HCT116 (cell line): Measurements from ENCODE around the gene RUNX1. TPM values are rescaled to one million over a fixed set of nuclear protein-coding genes. Genes with fewer than 3 reads are reported as not detected.

Experiments
- ATAC-seq: fragments of 200-7000 bp; cut with Tn5 transposase; 2 replicates; pipeline ENCODE4 v1.9.1; 2020; ENCODE audit warnings: mild to moderate bottlenecking, moderate library complexity
- BruUV-seq: library from RNA; stranded (reverse); fragments of 400-500 nt; replicated peaks from 2 replicates; lab custom pipeline; 2021; lab: Mats Ljungman, UMichigan
- CTCF ChIA-PET: fragments of 300-600 bp; sonication (Branson Sonifier 250); formaldehyde crosslinking; loops from one replicate; lab custom pipeline; 2021; ENCODE audit warnings: antibody characterized with exemption; lab: Charles Lee
- POLR2A ChIA-PET: fragments of 300-600, 350-600 bp; sonication (Branson Sonifier 250); formaldehyde crosslinking; loops from one replicate; lab custom pipeline; 2021; ENCODE audit warnings: antibody characterized with exemption; lab: Charles Lee
- RAD21 ChIA-PET, 2 experiments: fragments of 300-600 bp; sonication (Branson Sonifier 250); formaldehyde crosslinking; loops; one replicate each; lab custom pipeline; 2023; ENCODE audit warnings: low total read pairs in 2 of 2; ENCODE audit not compliant: uncharacterized antibody in 2 of 2, unreplicated experiment in 2 of 2, low non-redundant PET in 1 of 2; lab: Charles Lee
- DNase-seq: peaks from one replicate; pipeline ENCODE4 v3.0.0-alpha.2; 2010; ENCODE audit warnings: low read depth, low spot score
- H2AFZ ChIP-seq: fragments of 200-600 bp; shearing (Covaris generic), sonication (generic); 2 replicates; pipeline ENCODE4 v1.6.1; 2017; ENCODE audit warnings: low read depth, mixed run types, mixed read lengths, antibody characterized with exemption, low read length; ENCODE audit not compliant: poor library complexity, severe bottlenecking
- H3K27ac ChIP-seq: 2 replicates; pipeline ENCODE4 v1.5.1; 2012; ENCODE audit warnings: low read depth, low read length
- H3K27me3 ChIP-seq: fragments of 200-600 bp; sonication (generic); 2 replicates; pipeline ENCODE4 v1.6.1; 2016; ENCODE audit warnings: mixed run types, low read length, mixed read lengths; ENCODE audit not compliant: insufficient read depth
- H3K36me3 ChIP-seq, 2 experiments: fragments of 200-500 bp in 1 of 2; fragments of 200-600 bp in 1 of 2; sonication (Bioruptor generic) in 1 of 2; sonication (generic) in 1 of 2; 2 replicates each; pipeline versions ENCODE4 v1.5.1 to v1.6.1; 2014 to 2016; ENCODE audit warnings: low read length in 2 of 2, inconsistent platforms in 1 of 2, mixed read lengths in 1 of 2, mixed run types in 1 of 2; ENCODE audit not compliant: insufficient read depth in 2 of 2, control insufficient read depth in 1 of 2
- H3K4me1 ChIP-seq, 2 experiments: fragments of 200-600 bp in 1 of 2; sonication (generic) in 1 of 2; 2 replicates each; pipeline versions ENCODE4 v1.5.1 to v1.6.1; 2012 to 2017; ENCODE audit warnings: low read length in 2 of 2, inconsistent platforms in 1 of 2, mild to moderate bottlenecking in 1 of 2, mixed read lengths in 1 of 2, mixed run types in 1 of 2, moderate library complexity in 1 of 2; ENCODE audit not compliant: insufficient read depth in 2 of 2, control insufficient read depth in 1 of 2
- H3K4me2 ChIP-seq: fragments of 200-600 bp; sonication (generic); 2 replicates; pipeline ENCODE4 v1.6.1; 2017; ENCODE audit warnings: mixed run types, low read length, mixed read lengths
- H3K4me3 ChIP-seq, 2 experiments: fragments of 200-600 bp in 1 of 2; sonication (generic) in 1 of 2; replicated peaks in 1 of 2; 2 replicates each; pipeline ENCODE4 v1.5.1; 2011 to 2016; ENCODE audit warnings: low read length in 2 of 2, control low read depth in 1 of 2, low read depth in 1 of 2, mild to moderate bottlenecking in 1 of 2, mixed read lengths in 1 of 2, mixed run types in 1 of 2
- H3K79me2 ChIP-seq: fragments of 200-600 bp; sonication (generic); 2 replicates; pipeline ENCODE4 v1.6.1; 2017; ENCODE audit warnings: mild to moderate bottlenecking, mixed run types, low read length, moderate library complexity, mixed read lengths; ENCODE audit not compliant: insufficient read depth
- H3K9ac ChIP-seq: fragments of 200-600 bp; sonication (generic); 2 replicates; pipeline ENCODE4 v1.6.1; 2016; ENCODE audit warnings: low read length, mixed read lengths
- H3K9me2 ChIP-seq: fragments of 200-600 bp; sonication (generic), shearing (Covaris generic); 2 replicates; pipeline ENCODE4 v1.6.1; 2017; ENCODE audit warnings: mixed run types, mild to moderate bottlenecking, moderate library complexity; ENCODE audit not compliant: insufficient read depth
- H3K9me3 ChIP-seq, 2 experiments: fragments of 200-500 bp in 1 of 2; fragments of 200-600 bp in 1 of 2; sonication (Bioruptor generic) in 1 of 2; sonication (generic) in 1 of 2; 2 replicates each; pipeline ENCODE4 v1.6.1; 2014 to 2017; ENCODE audit warnings: low read length in 2 of 2, mixed read lengths in 2 of 2, inconsistent platforms in 1 of 2, low read depth in 1 of 2, mild to moderate bottlenecking in 1 of 2, mixed run types in 1 of 2, moderate library complexity in 1 of 2; ENCODE audit not compliant: control insufficient read depth in 1 of 2, insufficient read depth in 1 of 2
- H4K20me1 ChIP-seq: fragments of 200-600 bp; sonication (generic), shearing (Covaris generic); 2 replicates; pipeline ENCODE4 v1.6.1; 2017; ENCODE audit warnings: mixed run types, mild to moderate bottlenecking, moderate library complexity; ENCODE audit not compliant: insufficient read depth
- CEBPB ChIP-seq: IDR thresholded peaks from 2 replicates; pipeline ENCODE4 v1.6.1; 2012; ENCODE audit warnings: low read depth
- EGR1 ChIP-seq: IDR thresholded peaks from 2 replicates; pipeline ENCODE4 v1.6.1; 2012; ENCODE audit warnings: low read depth
- ELF1 ChIP-seq: IDR thresholded peaks from 2 replicates; pipeline ENCODE4 v1.6.1; 2012; ENCODE audit warnings: low read depth, borderline replicate concordance
- EZH2 ChIP-seq: fragments of 200-600 bp; sonication (generic); IDR thresholded peaks from 2 replicates; pipeline ENCODE4 v1.6.1; 2017; ENCODE audit warnings: antibody characterized with exemption, mixed run types
- EZH2phosphoT487 ChIP-seq: fragments of 200-600 bp; IDR thresholded peaks from 2 replicates; pipeline ENCODE4 v1.6.1; 2018; ENCODE audit warnings: antibody characterized with exemption, borderline replicate concordance
- POLR2AphosphoS5 ChIP-seq: IDR thresholded peaks from 2 replicates; pipeline ENCODE4 v1.6.1; 2011; ENCODE audit warnings: mild to moderate bottlenecking, low read depth, low read length, moderate library complexity
- RAD21 ChIP-seq: IDR thresholded peaks from 2 replicates; pipeline ENCODE4 v1.6.1; 2012; ENCODE audit warnings: low read depth, mild to moderate bottlenecking
- SIN3A ChIP-seq: IDR thresholded peaks from 2 replicates; pipeline ENCODE4 v1.6.1; 2012; ENCODE audit warnings: low read depth
- SP1 ChIP-seq: IDR thresholded peaks from 2 replicates; pipeline ENCODE4 v1.6.1; 2012; ENCODE audit warnings: low read depth
- SRF ChIP-seq: IDR thresholded peaks from 2 replicates; pipeline ENCODE4 v1.6.1; 2012; ENCODE audit warnings: low read depth
- TCF7L2 ChIP-seq: IDR thresholded peaks from 2 replicates; pipeline ENCODE4 v1.7.0; 2011; ENCODE audit warnings: borderline replicate concordance, inconsistent platforms; ENCODE audit not compliant: insufficient read depth, insufficient read length; ENCODE audit errors: extremely low read depth
- YY1 ChIP-seq: IDR thresholded peaks from 2 replicates; pipeline ENCODE4 v1.6.1; 2011; ENCODE audit warnings: low read length, low read depth, moderate library complexity, mild to moderate bottlenecking; ENCODE audit not compliant: insufficient replicate concordance; ENCODE audit errors: extremely low read depth
- ZNF274 ChIP-seq: fragments of 200-500 bp; sonication (Bioruptor generic); IDR thresholded peaks from 2 replicates; pipeline ENCODE4 v1.6.1; 2014; ENCODE audit warnings: mild to moderate bottlenecking, low read depth, low read length, inconsistent platforms
- intact Hi-C: fragments of 100-400 bp; cut with micrococcal nuclease; formaldehyde crosslinking; loops from 2 replicates; pipeline ENCODE4 v1.10.0; 2022
- total RNA-seq: library from RNA; stranded (reverse); gene quantifications from one replicate; pipeline ENCODE4 v1.2.1, GENCODE V29; 2021; ENCODE audit not compliant: unreplicated experiment
- TF ChIP-seq, protein P1 (sequence below): IDR thresholded peaks from 2 replicates; pipeline ENCODE4 v1.6.1; 2012

RUNX1 gene
- total RNA-seq, 1 experiment from 2014 or later: 33.5 TPM

DNA sequence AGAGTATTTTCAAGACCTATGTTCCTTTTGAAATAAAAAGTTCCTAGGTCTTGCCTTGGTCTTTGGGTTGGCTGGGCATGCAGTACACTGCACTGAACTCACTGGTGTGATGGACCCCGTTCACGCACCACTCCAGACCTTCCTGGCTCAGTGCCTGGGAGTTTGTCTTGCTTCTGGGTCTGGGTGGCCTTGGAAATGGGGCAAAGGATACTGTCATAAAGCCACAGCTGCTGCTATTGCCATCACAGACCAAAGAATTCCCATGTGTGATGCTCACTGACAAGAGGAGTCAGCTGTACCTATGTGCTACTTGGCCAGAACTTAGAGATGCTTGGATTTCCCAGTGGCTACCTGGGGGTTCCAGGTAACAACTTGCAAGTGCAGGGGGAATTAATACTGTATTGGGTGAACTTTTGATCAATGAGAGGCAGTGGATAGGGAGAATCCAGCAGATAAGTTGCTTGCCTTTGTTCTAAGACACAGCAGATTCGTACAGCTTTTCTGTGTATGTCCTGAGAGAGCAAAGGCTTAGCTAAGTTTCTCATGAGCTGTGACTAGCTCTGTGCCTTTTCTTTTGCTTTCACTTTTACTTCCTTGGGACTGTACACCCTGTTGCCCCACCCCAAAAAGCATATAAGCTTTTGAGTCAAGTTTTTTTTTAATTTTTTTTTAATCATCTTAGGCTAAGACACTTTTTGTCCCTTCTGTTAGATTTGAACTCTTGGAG lies 115.3 kb downstream of the RUNX1 start:
- Histone ChIP-seq H3K36me3 (no peaks in the 10 kb centered on the region), H3K4me2 (no peak overlapping the region), H3K27me3 (no peaks in the 10 kb centered on the region), H3K27ac (no peak overlapping the region), H3K79me2 (no peaks in the 10 kb centered on the region), H4K20me1 (no peaks in the 10 kb centered on the region), H2AFZ (no peak overlapping the region), H3K9ac (no peak overlapping the region), H3K4me1 (peaks cover 0 to 5% of the 10 kb centered on the region in 2 experiments; a peak in 1 of 4 replicates), H3K9me2 (no peaks in the 10 kb centered on the region), H3K4me3 (no peak overlapping the region), H3K9me3 (no peaks in the 10 kb centered on the region)
- ATAC-seq (no peak), DNase-seq (no peak)
- TF ChIP-seq EGR1 (no peak), EZH2phosphoT487 (no peak), YY1 (no peak), ZNF274 (no peak), SP1 (no peak), CEBPB (no peak), ELF1 (no peak), SIN3A (no peak), EZH2 (no peak)
- TF ChIP-seq, protein P1, sequence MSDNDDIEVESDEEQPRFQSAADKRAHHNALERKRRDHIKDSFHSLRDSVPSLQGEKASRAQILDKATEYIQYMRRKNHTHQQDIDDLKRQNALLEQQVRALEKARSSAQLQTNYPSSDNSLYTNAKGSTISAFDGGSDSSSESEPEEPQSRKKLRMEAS: no peak
- ChIA-PET RAD21 (no interaction called here), POLR2A (no interaction called here), CTCF (no interaction called here)
- BruUV-seq: no TSS peak
- intact Hi-C loops: no loop called here

- ChIA-PET POLR2A (no interaction called here), CTCF (no interaction called here), RAD21 (no interaction called here)
- no peaks in the 10 kb centered on the region for H3K9me3 ChIP-seq
- no peaks in the 10 kb centered on the region for H3K36me3 ChIP-seq
- no peak for TF ChIP-seq SRF
- no peak for TF ChIP-seq RAD21
- no peak for TF ChIP-seq SP1
- no peak for TF ChIP-seq TCF7L2
- TF ChIP-seq POLR2AphosphoS5: no peak
- no peak for TF ChIP-seq ELF1
- no peak overlapping the region for H3K4me3 ChIP-seq
- H3K27me3 ChIP-seq: no peaks in the 10 kb centered on the region
- H3K4me2 ChIP-seq: no peak overlapping the region
- intact Hi-C loops: no loop called here
- DNase-seq (no peak), ATAC-seq (no peak)
- no peaks in the 10 kb centered on the region for H4K20me1 ChIP-seq
- H3K9me2 ChIP-seq: no peaks in the 10 kb centered on the region
- no peaks in the 10 kb centered on the region for H3K79me2 ChIP-seq
- peaks cover 0 to under 1% of the 10 kb centered on the region in 2 experiments; a peak in 1 of 4 replicates for H3K4me1 ChIP-seq
- no peak overlapping the region for H3K9ac ChIP-seq
- no TSS peak for BruUV-seq
- no peak overlapping the region for H3K27ac ChIP-seq
- H2AFZ ChIP-seq: no peak overlapping the region
These were observed 116.9 kb downstream of the RUNX1 start for GRCh38 chr21:34932233-34932632.
